ENCODE data around the gene MBD2.

MBD2 gene

DNA sequence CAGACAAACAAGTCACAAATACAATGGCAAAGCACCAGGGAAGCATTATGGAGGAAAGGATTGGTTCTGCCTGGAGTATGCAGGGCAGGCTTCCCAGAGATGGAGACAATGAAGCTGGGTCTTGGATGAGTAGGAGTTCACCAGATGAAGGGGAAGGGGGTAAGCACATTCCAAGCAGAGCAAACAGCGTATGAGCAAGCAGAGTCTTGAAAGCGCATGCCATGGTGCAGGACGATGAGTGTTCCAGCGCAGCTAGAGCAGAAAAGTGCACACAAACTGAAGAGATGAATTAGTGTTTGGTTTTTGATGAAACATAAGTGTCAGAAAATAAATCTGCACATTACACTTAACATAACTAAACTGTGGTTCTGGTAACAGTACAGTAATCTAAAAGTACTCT, 21.6 kb downstream of the MBD2 start:
- DNase-seq (ENCODE audit: low read depth) = no peak

DNA sequence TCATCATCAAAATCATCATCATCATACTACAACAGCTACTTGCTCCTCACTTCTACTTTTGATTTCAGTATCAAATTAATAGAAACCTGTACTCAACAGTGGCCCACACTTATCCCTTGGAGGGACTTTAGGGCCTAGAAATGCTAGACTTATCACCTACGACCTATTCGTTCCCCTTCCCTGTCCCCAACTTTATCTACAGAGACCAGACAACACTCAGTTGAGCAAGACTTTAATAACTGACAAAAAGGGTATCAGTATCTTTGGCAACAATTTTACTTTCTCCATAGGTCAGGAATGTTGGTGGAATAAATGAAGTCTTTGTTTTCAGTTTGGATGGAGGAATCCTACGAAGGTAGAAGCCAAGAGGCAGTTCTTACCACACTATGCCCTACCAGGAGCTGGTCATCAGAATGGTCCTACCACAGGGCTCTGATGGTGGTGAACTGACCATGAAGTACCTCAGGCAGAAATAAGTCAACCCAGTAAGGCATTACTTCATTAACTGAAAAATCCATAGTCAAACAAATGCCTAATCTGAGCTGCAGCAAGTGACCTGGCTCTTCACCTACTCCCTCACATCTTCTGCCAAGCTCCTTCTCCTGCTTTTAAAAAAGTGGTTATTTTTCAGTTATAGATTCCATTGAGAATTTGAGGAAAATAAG, 26.6 kb downstream of the MBD2 start:
- DNase-seq (ENCODE audit: low read depth) = no peak

DNA sequence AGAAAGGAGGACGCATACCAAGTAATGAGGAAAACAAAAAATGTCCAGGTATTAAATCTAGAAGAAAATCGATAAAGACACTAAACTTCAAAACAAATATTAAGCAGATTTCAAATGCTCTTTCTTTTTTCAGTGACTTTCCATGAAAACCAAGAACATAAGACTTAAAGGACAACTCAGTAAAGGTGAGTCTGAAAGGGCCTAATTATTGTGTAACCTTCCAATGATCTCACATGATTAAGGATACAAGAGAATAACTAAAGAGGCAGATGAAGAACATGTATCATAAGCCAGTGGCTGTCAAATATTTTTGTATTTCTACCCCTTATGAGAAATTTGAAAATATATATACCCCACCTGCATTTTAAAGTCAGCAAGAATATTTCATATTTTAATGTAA, 30.7 kb downstream of the MBD2 start:
- no peak for DNase-seq (ENCODE audit: low read depth)

DNA sequence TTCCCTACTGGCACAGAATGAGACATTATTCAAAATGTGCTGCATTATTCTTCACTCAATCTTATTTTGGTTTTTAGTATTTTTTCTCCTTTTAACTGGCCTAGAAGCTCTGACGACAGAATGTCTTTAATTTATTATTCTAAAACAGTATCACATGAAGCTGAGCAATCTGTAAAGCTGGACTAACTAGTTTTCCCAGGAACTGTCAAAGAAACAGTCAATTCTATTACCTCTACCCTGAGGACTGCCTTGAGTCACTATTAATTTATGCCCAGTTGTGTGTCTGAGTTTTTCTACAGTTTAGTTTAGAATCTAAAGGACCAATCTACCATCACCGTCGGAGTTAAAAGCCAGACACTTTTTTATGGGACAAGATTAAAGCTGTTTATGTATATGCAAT, 31.6 kb downstream of the MBD2 start:
- no peak for DNase-seq (ENCODE audit: low read depth)

DNA sequence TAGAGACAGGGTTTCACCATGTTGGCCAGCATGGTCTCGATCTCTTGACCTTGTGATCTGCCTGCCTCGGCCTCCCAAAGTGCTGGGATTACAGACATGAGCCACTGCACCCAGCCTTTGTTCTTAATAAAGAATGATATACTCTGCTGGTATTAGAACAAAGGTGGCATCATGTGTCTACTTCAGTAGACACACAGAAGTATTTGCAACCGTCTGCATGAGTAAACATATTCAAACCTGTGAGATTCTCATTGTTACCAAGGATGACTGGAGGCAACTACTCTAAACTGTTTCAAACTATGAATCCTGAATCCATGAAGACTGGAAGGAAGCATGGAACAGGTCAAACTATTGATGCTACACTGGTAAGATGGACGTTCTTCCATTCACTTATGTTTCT, 32.1 kb downstream of the MBD2 start:
- DNase-seq (ENCODE audit: low read depth) = no peak

DNA sequence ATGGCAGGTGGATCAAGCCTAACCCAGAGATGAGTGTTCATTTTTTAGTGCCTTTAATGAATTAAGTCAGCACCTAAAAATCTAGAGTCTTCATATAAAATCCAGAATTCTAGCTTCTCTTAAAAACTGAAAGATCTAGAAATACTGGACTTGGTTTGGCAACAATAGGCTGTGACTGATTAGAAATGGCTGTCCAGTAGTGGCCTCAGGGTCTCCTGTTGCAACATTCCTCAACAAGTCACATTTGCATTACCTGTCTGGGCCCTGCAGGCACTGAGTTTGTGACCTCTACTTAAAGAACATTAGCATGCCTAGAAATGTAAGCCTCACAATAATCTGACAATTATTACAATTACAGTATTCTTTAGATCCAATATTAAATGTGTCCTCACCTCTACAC, 33.1 kb downstream of the MBD2 start:
- no peak for DNase-seq (ENCODE audit: low read depth)

DNA sequence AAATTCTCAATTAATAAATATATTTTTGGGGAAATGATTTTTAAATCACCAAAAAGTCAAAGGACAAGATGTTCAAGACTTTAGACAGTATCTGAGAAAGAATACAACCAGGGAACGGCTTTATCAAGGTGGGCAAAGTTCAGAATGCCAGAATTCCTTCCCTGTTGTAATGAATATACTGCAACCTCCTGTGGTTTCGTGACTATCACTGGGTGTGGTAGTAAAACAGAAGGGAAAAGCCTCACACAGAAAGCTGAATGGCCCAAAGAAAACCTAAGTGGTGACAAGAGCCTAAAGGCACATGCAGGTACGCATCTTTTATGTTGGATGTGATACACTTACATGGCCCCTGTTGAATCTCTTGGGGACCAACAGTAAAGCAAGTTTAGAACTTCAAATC, 37.1 kb downstream of the MBD2 start:
- DNase-seq (ENCODE audit: low read depth) = no peak

DNA sequence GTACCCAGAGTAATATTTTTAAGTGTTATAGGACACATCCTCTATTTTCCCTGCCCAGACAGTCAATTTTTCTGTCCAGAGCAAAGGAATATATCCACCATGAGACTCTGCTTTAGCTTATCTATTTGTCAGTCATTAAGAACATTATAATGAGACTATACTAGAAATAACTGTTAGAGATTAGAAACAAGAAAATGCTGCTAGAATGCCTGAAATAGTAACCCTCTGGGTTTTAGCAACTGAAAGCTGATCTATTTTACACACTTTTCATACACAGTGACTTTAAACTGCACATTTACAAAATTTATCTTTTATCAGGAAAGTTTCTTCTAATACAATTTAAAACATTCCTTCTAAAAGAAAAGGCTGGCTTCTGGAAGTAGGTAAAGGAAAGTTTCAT, 39.6 kb downstream of the MBD2 start:
- no peak for DNase-seq (ENCODE audit: low read depth)

DNA sequence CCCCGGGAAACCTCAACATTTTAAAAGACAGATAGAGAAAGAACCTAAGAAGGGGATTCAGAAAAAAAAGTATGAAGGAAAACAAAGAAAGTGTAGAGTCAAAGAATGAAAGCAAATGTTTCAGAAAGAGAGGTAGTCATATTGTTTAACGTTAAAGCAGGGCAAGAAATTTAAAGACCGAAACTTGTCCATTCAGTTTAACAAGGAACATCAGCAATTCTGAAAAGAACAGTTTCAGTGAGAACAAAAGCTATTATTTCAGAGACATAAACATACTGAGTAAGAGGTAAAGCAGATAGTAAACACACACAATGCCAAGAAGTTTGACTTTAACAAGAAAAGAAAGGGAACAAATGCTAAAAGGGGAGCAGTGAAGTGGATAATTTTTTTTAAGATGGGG, 41.1 kb downstream of the MBD2 start:
- no peak for DNase-seq (ENCODE audit: low read depth)

DNA sequence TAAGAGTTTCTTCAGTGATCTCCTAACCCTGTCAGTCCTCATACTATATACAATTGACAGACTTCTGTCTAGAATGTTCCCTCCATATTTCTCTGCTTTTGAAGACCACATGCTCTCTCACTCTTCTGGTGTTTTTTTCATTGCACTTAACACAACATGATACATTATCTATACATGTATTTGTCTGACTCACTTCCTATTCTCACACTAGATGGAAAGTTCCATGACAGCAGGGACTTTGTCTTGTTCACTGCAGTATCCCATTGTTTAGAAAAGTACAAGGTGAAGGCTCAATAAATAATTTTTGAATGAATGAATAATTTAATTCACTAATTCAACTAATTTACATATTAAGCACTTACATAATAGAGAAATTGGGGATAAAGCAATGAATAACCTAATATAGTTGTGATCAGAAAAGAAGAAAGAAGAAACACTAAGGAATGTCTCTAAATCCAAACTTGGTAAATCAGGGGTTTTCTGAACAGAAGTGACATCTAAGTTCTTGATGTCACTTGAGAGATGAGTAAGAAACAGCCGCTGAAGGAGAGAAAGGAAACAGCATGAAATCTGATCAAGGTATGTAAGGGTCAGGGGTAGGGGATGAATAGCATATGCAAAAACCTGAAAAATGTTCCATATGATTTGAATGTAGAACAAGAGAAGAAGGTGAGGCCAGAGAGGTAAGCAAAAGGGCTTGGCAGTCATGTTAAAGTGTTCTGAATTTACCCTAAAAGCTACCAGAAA, 42.4 kb downstream of the MBD2 start:
- DNase-seq (ENCODE audit: low read depth) = peak; percentile 69

DNA sequence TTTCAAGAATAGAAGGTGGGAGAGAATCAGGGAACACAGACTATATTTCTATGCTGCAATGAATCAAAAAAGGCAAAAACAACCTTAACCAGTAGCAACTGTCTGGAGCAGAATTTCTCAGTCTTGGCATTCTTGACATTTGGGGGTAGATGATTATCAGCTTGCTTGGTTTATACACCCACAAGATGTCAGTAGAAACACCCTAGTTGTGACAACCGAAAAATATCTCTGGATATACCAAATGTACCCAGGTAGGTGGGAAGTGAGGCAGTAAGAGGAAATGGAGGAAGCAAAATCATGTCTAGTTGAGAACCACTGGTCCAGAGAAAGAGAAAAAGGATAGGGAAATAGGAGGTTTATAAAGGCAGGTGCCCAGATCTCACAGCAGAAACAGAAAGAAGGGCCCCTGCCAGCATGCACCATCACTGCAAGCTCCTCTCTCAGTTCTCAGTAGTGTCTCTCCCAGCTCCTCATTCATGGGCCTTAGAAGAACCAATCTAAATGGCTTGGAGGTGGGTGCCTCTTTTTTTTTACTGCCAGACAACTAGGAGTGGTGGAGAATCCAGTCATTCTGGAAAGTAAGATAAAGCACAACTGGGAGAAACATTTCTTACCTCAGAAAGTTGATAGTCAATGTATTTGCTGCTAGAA, 50.4 kb downstream of the MBD2 start:
- no peak for DNase-seq (ENCODE audit: low read depth)

DNA sequence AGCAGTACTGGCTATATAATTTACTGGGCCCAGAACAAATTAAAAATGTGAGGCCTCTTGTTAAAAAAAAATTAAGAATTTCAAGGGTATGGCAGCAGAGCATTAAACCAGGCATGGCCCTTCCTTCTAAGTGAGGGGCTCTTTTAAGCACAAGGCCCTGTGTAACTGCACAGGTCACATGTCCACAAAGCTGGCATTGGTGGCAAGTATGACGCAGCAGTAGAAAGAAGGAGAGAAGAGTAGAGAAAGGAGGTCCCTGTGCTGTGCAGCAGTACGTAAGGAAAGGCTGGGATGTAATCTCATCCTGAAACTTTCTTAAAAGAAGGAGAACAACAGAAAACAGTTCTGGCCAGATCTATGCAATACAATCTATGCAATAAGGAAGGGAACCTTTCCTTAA, 51.2 kb downstream of the MBD2 start:
- no peak for DNase-seq (ENCODE audit: low read depth)

DNA sequence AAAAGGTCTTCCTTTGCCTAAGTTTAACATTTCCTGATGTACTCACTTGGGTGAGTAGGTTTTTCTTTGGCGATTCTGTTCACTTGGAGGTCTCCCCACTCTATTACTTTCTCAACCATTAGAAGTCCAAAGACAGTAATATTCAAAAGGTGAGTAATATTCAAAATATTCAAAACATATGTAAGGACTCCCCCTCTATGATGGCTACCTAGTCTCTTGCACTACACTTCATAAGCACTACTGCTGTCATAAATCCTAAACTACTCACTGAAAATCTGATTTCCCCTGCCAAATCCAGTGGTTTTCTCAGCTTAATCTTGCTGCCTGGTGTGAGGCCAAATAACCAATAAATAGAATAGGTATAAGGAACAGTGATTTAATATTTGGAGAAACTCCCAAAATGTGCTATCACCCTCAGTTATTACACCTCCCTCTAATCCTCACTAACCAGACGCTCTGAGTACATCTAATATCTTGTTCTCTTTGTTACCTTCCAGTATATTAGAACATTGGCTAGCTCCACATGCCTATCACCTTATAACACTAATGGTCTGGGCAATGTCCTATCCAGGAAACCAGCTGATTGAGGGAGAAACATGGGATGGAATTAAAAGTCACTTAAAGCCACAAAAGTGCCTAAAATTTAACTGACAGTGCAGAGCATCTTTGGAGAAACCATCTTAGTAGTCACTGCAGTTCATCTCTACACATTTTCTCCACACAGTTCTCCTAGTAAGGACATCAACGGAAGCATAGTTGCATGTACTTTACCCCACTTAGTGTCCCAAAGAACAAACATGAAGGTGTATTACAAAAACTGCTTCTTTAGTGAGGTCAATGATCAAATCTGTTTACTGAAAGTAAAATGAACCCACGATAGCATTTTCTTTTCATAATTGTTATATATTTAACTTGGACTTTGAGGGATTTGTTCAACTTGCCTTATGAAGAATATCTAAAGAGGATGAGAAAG, 54.8 kb downstream of the MBD2 start:
- peak; percentile 32 for DNase-seq (ENCODE audit: low read depth)

DNA sequence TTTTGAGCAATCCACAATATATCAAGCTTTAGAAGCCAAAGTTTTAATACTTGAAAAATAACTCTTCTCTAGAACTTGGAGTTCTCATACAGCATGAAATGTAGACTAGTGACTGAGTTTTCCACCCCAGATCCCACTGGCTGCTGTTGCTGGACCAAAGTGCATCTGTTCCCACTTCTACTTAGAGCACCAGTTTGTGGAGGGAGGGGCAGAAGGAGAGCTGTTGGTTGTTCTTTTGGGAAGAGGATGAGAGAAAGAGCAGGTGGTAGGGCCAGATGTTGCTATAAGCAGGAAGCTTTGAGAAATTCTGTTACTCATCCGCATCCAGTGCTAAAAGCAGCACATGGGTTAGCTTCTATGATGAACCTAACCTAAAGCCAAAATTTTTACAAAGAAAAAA, 59.0 kb downstream of the MBD2 start:
- DNase-seq (ENCODE audit: low read depth) = no peak

DNA sequence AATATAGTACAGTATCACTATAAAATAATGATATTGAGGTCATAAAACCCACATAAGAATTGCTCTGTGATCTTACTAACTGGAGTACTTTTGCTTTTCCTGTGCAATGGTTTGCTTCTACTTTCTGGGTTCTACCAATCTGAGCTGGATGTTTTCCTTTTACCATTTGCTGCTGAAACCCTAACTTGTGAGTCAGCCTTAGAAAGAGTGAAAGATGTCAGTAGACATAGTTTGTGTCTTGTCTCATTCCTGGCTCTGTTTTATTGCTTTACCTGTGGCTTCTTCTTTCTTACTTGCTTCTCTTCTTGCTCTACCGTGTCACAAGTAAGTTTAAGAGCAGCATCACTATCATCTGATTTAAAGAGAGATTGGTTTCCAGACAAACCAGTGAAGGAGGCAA, 61.0 kb downstream of the MBD2 start:
- peak; percentile 24 for DNase-seq (ENCODE audit: low read depth)

DNA sequence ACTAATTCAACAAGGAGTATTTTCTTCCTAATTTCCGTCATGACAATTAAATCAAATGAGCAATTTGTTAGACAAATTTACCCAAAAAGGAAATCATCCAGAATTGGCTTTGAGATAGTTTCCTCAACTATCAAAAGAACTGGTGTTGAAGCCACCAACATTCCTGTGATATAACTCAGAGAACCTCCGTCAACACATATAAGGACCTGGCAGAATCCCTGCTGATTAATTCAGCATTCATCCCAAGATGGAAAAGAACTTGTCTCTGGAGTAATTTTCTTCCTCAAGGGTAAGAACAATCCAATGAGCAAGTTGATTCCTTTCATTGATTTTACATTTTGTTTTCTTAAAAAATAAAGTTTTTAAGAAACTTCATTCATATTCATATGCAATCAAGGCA, 62.0 kb downstream of the MBD2 start:
- peak; percentile 83 for DNase-seq (ENCODE audit: low read depth)

DNA sequence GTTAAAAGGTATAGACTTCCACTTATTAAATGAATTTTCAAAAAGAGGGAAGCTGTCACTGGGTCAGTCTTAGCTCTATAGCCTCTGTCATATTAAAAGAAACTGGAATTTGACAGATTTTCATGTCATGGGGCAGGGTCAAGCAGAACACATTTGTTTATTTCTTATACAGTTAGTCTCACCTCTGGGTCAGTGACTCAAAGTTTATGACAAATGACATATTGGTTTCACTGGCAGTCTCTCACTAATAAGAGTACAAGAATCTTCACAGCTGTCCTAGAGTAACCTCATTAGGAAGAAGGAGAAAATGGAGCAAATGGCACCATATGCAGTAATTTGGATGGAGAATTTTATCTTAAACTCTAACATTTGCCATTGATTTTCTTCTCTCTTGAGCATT, 63.2 kb downstream of the MBD2 start:
- DNase-seq (ENCODE audit: low read depth) = peak; percentile 36

DNA sequence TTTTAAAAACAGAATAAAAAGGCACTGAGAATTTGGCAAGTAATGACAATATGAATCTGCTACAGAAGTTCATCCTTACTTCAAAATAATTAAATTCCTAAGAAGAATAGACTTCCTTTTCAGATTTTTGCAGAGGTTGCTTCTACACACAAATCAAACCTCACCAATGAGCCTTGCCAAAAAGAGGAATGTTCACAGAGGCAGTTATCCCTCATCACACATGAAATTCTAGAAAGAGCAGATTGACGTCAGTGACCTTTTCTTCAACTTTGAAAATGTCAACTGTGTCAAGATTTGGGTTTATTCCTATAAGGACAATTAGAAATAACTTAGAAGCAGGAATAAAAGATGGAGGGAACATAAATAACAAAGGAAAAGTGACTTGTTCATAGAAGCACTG, 64.6 kb downstream of the MBD2 start:
- no peak for DNase-seq (ENCODE audit: low read depth)

DNA sequence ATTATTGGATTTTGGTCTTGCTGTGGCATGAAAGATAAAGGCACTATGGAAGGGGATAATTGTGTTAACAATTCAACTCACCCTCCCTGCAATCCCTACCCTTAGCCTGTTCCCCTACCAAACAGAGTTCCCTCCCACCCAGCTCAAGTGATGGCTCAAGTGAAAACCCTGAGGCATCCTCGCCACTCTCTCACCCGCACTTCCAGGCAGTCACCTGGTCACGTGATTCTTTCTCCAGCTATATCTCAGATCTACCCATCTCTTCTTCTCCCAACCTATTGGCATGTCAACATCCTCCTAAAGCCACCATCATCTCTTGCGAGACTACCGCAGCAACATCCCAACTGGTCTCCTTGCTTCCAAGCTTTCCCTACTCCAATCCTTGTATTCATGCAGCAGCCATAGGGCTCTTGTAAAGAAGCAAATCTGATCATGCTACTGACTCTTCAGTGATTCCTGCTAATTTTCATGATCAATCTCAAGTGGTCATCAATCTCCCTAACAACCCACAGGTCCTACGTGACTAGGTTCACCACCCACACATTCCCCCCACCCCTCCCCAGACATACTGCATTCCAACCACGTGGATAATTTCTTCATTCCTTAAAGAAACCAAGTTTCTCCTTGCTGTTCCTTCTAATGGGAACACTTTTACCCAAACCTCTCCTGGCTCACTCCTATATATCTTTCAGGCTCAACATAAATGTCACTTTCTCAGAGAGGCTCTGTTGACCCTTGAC, 66.7 kb downstream of the MBD2 start:
- DNase-seq (ENCODE audit: low read depth) = no peak

DNA sequence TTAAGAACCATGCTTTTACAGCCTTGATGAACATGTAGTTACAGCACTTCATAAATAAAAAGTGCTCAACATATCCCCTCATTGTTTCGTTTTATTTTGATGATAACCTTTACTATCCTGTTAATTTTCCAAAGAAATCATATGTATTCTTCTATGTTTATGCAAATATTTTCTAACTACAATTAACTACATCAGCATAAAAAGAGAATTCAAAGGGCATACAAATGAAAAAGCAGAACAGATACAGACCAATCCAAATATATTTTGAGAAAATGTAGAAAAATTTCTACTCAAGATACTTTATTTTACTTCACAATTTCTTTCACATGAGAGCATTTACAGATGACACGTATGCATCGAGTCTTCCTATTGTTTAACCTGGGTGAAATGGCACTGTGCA, 69.1 kb downstream of the MBD2 start:
- DNase-seq (ENCODE audit: low read depth) = no peak

DNA sequence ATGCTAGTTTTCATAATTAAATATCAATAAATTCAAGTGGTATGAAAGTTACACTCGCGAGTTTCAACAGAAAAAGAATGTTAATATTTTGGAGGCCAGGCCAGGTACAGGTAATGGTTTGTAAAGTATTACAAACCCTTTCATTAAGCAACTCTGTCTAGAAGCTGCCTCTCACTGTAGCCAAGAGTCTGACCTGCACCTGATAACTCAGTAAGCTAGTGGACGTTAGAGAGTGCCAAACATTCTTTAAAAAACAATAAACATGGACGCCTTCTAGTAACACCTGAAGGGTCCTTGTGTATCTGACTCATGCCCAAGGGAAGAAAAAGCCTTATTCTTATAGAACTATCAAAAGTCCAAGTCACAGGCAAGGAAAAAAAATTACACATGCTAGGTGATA, 70.2 kb downstream of the MBD2 start:
- no peak for DNase-seq (ENCODE audit: low read depth)

DNA sequence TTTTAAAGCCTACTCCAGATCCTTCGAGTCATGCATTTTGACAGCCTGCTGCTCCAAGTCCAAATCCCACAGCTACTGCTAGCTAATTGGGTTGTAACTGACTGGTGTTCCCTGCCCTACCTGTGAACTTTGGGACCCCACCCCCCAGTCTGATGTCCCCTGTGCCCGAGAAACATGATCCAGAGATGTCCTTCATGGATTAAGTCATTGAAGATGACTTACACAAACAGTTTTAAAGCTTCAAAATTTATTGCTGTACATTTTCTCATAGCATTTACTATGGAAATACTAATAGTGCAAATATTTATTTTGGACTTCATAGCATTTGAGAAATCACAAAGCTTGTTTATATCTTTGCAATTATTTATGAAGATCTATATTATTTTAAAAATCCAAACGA, 73.1 kb downstream of the MBD2 start:
- DNase-seq (ENCODE audit: low read depth) = no peak
